Aorta (tissue), 5 donors: ENCODE measurements around the gene MRPS17. TPM values are rescaled to one million over a fixed set of nuclear protein-coding genes. Genes with fewer than 3 reads are reported as not detected.

Experiments
- ATAC-seq: fragments of 200-7000 bp; cut with Tn5 transposase; one replicate; pipeline ENCODE4 v1.9.1; 2022; ENCODE audit warnings: moderate library complexity; ENCODE audit not compliant: low FRiP score
- DNase-seq, 2 donors: peaks; one replicate each; pipeline ENCODE4 v3.0.0-alpha.2; 2020
- H3K27ac ChIP-seq, 2 donors: one replicate each; pipeline ENCODE4 v1.5.1; 2013; ENCODE audit warnings: low read length in 2 of 2, mild to moderate bottlenecking in 2 of 2, moderate library complexity in 2 of 2, control low read depth in 1 of 2, inconsistent platforms in 1 of 2, low read depth in 1 of 2
- H3K27me3 ChIP-seq, 2 donors: one replicate each; pipeline ENCODE4 v1.6.1; 2013; ENCODE audit warnings: control low read depth in 1 of 2, low read length in 1 of 2, mild to moderate bottlenecking in 1 of 2, moderate library complexity in 1 of 2; ENCODE audit not compliant: insufficient read depth in 2 of 2, control insufficient read depth in 1 of 2
- H3K36me3 ChIP-seq, 2 donors: one replicate each; pipeline ENCODE4 v1.6.1; 2013; ENCODE audit warnings: control low read depth in 1 of 2, low read length in 1 of 2, mild to moderate bottlenecking in 1 of 2; ENCODE audit not compliant: insufficient read depth in 2 of 2, control insufficient read depth in 1 of 2
- H3K4me1 ChIP-seq, 2 donors: one replicate each; pipeline ENCODE4 v1.6.1; 2013; ENCODE audit warnings: low read length in 2 of 2, control low read depth in 1 of 2, mild to moderate bottlenecking in 1 of 2, moderate library complexity in 1 of 2; ENCODE audit not compliant: insufficient read depth in 2 of 2, control insufficient read depth in 1 of 2
- H3K4me3 ChIP-seq, 2 donors: one replicate each; pipeline ENCODE4 v1.5.1; 2013; ENCODE audit warnings: low read length in 2 of 2, control low read depth in 1 of 2, mild to moderate bottlenecking in 1 of 2
- H3K9me3 ChIP-seq: one replicate; pipeline ENCODE4 v1.6.1; 2013; ENCODE audit warnings: mild to moderate bottlenecking, low read length; ENCODE audit not compliant: control insufficient read depth
- WGBS, 2 donors: extraction: QIAGEN DNeasy Blood & Tissue Kit; methylation state at CpG; one replicate each; pipeline ENCODE4 v1.1.7; 2013; 5-methylcytosine and 5-hydroxymethylcytosine counted together
- intact Hi-C, 2 donors: fragments of 100-400 bp; cut with DNase I; formaldehyde crosslinking; loops; one replicate each; pipeline versions ENCODE4 v1.14.2 to v1.15.0; 2022
- polyA plus RNA-seq, 2 donors: library from polyadenylated mRNA; stranded (reverse); fragments of 200-250 nt; gene quantifications; one replicate each; pipeline ENCODE4 v1.2.3, GENCODE V29; 2013
- total RNA-seq, 2 donors: library from RNA; stranded (reverse); fragmentation: NEBNext Ultra II Directional; extraction: Animal tissue kit (Norgen Biotek cat#: 25700); gene quantifications; one replicate each; pipeline ENCODE4 v1.2.1, GENCODE V29; 2021
- donor health status: healthy with polysubstance abuse.
- donor health status: Bipolar disorder and iron deficiency.
- donor health status: DM: no; HTN: no; CAD: no.
- donor health status: DM: no; HTN: no; CAD: no.
- donor health status: DM: yes; HTN: yes; CAD: no.

The MRPS17 gene
- total and polyA plus RNA-seq, 4 donors: 7.9 to 9.4 (median 8.8) TPM

DNA sequence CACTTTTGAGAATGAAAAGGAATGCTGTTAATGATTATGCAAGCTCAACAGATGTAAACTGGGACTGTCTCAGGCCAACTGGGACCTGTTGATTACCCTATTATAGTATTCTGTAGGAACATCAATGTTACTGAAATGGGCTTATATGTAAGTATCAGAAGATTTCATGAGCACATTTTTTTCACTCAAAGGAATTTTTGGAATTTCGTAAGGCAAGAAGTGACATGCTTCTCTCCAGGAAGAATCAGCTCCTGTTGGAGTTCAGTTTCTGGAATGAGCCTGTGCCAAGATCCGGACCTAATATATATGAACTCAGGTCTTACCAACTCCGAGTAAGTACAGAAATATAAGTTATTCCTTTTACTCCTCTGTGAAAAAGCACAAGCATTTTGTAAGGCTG, 31.9 kb downstream of the MRPS17 start:
- no peaks in the 10 kb centered on the region for H3K27me3 ChIP-seq
- DNase-seq (no peak), ATAC-seq (no peak)
- peaks cover 5 to 11% of the 10 kb centered on the region in 2 donors for H3K36me3 ChIP-seq
- H3K4me3 ChIP-seq: no peak overlapping the region
- H3K27ac ChIP-seq: no peak overlapping the region
- 67 to 68% methylated on average over 3 of the region's 3 CpGs for WGBS, 2 donors
- H3K4me1 ChIP-seq: no peaks in the 10 kb centered on the region
- no peaks in the 10 kb centered on the region for H3K9me3 ChIP-seq
- intact Hi-C loops: no loop called here

DNA sequence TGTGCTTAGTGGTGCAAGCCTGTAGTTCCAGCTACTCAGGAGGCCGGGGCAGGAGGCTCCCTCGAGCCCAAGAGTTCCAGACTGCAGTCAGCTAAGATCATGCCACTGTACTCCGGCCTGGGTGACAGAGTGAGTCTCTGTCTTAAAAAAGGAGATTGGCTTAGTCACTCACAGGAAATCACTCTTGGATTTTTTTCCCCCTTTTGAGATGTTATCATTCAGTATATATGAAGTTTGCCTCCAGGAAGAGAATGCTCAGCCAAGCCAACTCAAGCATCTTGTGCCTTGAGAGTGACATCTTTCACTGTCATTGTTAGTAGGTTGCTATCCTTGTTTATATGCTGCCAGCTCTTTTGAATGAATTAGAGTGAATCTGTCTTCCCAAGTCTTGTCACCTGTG, 40.7 kb downstream of the MRPS17 start:
- no peak overlapping the region for H3K27ac ChIP-seq
- no peaks in the 10 kb centered on the region for H3K9me3 ChIP-seq
- H3K4me1 ChIP-seq: no peaks in the 10 kb centered on the region
- WGBS, 2 donors: 88 to 95% methylated on average over 3 of the region's 3 CpGs
- intact Hi-C loops: no loop called here
- H3K27me3 ChIP-seq: no peaks in the 10 kb centered on the region
- no peak for DNase-seq
- H3K4me3 ChIP-seq: no peak overlapping the region
- peaks cover 3 to 12% of the 10 kb centered on the region in 2 donors for H3K36me3 ChIP-seq
- ATAC-seq: no peak

DNA sequence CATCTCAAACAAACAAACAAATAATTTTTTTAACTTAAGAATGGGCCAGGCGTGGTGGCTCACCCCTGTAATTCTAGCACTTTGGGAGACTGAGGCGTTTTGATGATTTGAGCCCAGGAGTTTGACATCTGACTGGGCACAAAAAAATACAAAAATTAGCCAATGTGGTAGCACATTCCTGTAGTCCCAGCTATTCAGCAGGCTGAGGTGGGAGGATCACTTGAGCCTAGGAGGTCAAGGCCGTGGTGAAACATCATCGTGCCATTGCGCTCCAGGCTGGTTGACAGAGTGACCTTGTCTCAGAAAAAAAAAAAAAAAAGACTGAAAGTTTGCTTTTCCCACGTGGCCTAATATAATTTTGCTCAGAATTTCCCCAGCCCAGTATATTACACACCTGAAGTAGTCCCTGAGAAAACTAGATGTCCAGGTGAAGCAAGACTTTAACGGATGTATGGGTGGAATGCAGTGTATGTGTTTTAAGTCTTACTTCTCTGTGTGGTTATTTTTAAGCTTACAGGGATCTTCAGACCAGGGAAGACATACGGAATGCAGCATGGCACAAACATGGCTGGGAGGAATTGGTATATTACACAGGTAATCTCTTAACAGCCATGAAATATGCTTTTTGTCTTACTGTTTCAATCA, 45.3 kb downstream of the MRPS17 start:
- no peak for DNase-seq
- 86 to 87% methylated on average over 8 of the region's 8 CpGs for WGBS, 2 donors
- ATAC-seq: no peak
- no peaks in the 10 kb centered on the region for H3K27me3 ChIP-seq
- H3K4me1 ChIP-seq: no peaks in the 10 kb centered on the region
- H3K9me3 ChIP-seq: no peaks in the 10 kb centered on the region
- intact Hi-C loops: no loop called here
- H3K4me3 ChIP-seq: no peak overlapping the region
- H3K36me3 ChIP-seq: peaks cover 3 to 9% of the 10 kb centered on the region in 2 donors
- no peak overlapping the region for H3K27ac ChIP-seq

DNA sequence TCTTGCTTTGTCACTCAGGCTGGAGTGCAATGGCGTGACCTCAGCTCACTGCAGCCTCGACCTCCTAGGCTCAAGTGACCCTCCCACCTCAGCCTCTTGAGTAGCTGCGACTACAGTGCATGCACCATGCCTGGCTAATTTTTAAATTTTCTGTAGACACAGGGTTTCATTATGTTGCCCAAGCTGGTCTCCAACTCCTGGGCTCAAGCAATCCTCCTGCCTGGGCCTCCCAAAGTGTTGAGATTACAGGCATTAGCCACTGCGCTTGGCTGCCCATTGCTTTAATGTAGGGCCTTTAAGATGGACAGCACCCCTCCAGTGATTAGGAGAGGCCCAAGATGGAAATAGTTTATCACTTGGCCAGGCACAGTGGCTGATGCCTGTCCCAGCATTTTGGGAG, 52.1 kb downstream of the MRPS17 start:
- ATAC-seq: no peak
- H3K27ac ChIP-seq: no peak overlapping the region
- no peak for DNase-seq
- H3K27me3 ChIP-seq: no peaks in the 10 kb centered on the region
- H3K4me1 ChIP-seq: no peaks in the 10 kb centered on the region
- 88 to 89% methylated on average over 4 of the region's 4 CpGs for WGBS, 2 donors
- no peak overlapping the region for H3K4me3 ChIP-seq
- H3K9me3 ChIP-seq: no peaks in the 10 kb centered on the region
- no peaks in the 10 kb centered on the region for H3K36me3 ChIP-seq
- intact Hi-C loops: loop anchor here (2.0 to 5.0 kb wide), 2 partner anchors 69 to 71 kb away; no protein-coding TSS in a partner anchor

Other genes starting within 250 kb of the MRPS17 start
- not detected for gene SEPTIN14, start 89.1 kb upstream of the MRPS17 start, total RNA-seq
- gene SEPTIN14, start 89.1 kb upstream of the MRPS17 start, polyA plus RNA-seq: not detected
- gene ZNF713, start 64.4 kb upstream of the MRPS17 start, total RNA-seq: 1 to 10 TPM; 2.6 to 4.8 TPM
- gene ZNF713, start 64.4 kb upstream of the MRPS17 start, polyA plus RNA-seq: 1 to 10 TPM; 1.1 to 1.4 TPM
- 10 to 100 TPM; 40.9 to 47.8 TPM for gene NIPSNAP2, start 12.7 kb downstream of the MRPS17 start, total RNA-seq
- gene NIPSNAP2, start 12.7 kb downstream of the MRPS17 start, polyA plus RNA-seq: 10 to 100 TPM; 34.3 to 53.1 TPM
- 1 to 10 TPM; 4.3 to 5.7 TPM for gene PSPH, start 99.6 kb downstream of the MRPS17 start, total RNA-seq
- 1 to 10 TPM; 7.4 TPM for gene PSPH, start 99.6 kb downstream of the MRPS17 start, polyA plus RNA-seq
- gene CCT6A, start 99.9 kb downstream of the MRPS17 start, total RNA-seq: 10 to 100 TPM; 80.6 to 82.8 TPM
- 100 to 1,000 TPM in 1 of 2 donors, 10 to 100 TPM in 1; 88.1 to 115 TPM for gene CCT6A, start 99.9 kb downstream of the MRPS17 start, polyA plus RNA-seq
- 100 to 1,000 TPM in 1 of 2 donors, 10 to 100 TPM in 1; 95.2 to 118 TPM for gene SUMF2, start 112.4 kb downstream of the MRPS17 start, total RNA-seq
- 100 to 1,000 TPM in 1 of 2 donors, 10 to 100 TPM in 1; 47.7 to 143 TPM for gene SUMF2, start 112.4 kb downstream of the MRPS17 start, polyA plus RNA-seq
- 1 to 10 TPM; 4.6 to 9.3 TPM for gene PHKG1, start 141.1 kb downstream of the MRPS17 start, total RNA-seq
- 10 to 100 TPM in 1 of 2 donors, 1 to 10 TPM in 1; 2.9 to 20.5 TPM for gene PHKG1, start 141.1 kb downstream of the MRPS17 start, polyA plus RNA-seq
- 100 to 1,000 TPM; 187 to 240 TPM for gene CHCHD2, start 154.6 kb downstream of the MRPS17 start, total RNA-seq
- gene CHCHD2, start 154.6 kb downstream of the MRPS17 start, polyA plus RNA-seq: 100 to 1,000 TPM; 379 to 492 TPM
- 1 to 10 TPM in 1 of 2 donors, under 1 TPM in 1; 0.62 to 1.1 TPM for gene NUPR2, start 164.5 kb downstream of the MRPS17 start, total RNA-seq
- 1 to 10 TPM; 1.3 to 3.3 TPM for gene NUPR2, start 164.5 kb downstream of the MRPS17 start, polyA plus RNA-seq